Esophagus (tissue), 2 donors: Measurements from ENCODE around the gene FOXI1. TPM values are rescaled to one million over a fixed set of nuclear protein-coding genes. Genes with fewer than 3 reads are reported as not detected.

Source experiments
- H3K27ac ChIP-seq, 2 donors: one replicate each; pipeline ENCODE4 v1.5.1; 2013; ENCODE audit warnings: low read depth in 2 of 2, mild to moderate bottlenecking in 2 of 2, inconsistent platforms in 1 of 2, low read length in 1 of 2, moderate library complexity in 1 of 2
- H3K27me3 ChIP-seq, 2 donors: one replicate each; pipeline ENCODE4 v1.6.1; 2013; ENCODE audit warnings: low read length in 2 of 2, control low read depth in 1 of 2, mild to moderate bottlenecking in 1 of 2; ENCODE audit not compliant: insufficient read depth in 2 of 2, control insufficient read depth in 1 of 2
- H3K36me3 ChIP-seq, 2 donors: one replicate each; pipeline ENCODE4 v1.6.1; 2013; ENCODE audit warnings: low read length in 1 of 2; ENCODE audit not compliant: control insufficient read depth in 2 of 2, insufficient read depth in 2 of 2
- H3K4me1 ChIP-seq, 2 donors: one replicate each; pipeline ENCODE4 v1.6.1; 2013; ENCODE audit warnings: low read length in 1 of 2; ENCODE audit not compliant: control insufficient read depth in 2 of 2, insufficient read depth in 2 of 2
- H3K4me3 ChIP-seq, 2 donors: one replicate each; pipeline ENCODE4 v1.5.1; 2013; ENCODE audit warnings: low read length in 2 of 2, mild to moderate bottlenecking in 2 of 2, low read depth in 1 of 2, moderate library complexity in 1 of 2
- H3K9me3 ChIP-seq, 2 donors: one replicate each; pipeline ENCODE4 v1.6.1; 2013; ENCODE audit warnings: mild to moderate bottlenecking in 2 of 2, low read depth in 1 of 2, low read length in 1 of 2, moderate library complexity in 1 of 2; ENCODE audit not compliant: control insufficient read depth in 2 of 2, insufficient read depth in 1 of 2
- WGBS, 2 donors: extraction: QIAGEN DNeasy Blood & Tissue Kit; methylation state at CpG; one replicate each; pipeline ENCODE4 v1.1.7; 2013; 5-methylcytosine and 5-hydroxymethylcytosine counted together
- polyA plus RNA-seq, 2 donors: library from polyadenylated mRNA; stranded (reverse); fragments of 200-250 nt; gene quantifications; one replicate each; pipeline ENCODE4 v1.2.3, GENCODE V29; 2013
- donor health status: healthy with polysubstance abuse.
- donor health status: Bipolar disorder and iron deficiency.

Gene FOXI1
- polyA plus RNA-seq, 2 donors = not detected

DNA sequence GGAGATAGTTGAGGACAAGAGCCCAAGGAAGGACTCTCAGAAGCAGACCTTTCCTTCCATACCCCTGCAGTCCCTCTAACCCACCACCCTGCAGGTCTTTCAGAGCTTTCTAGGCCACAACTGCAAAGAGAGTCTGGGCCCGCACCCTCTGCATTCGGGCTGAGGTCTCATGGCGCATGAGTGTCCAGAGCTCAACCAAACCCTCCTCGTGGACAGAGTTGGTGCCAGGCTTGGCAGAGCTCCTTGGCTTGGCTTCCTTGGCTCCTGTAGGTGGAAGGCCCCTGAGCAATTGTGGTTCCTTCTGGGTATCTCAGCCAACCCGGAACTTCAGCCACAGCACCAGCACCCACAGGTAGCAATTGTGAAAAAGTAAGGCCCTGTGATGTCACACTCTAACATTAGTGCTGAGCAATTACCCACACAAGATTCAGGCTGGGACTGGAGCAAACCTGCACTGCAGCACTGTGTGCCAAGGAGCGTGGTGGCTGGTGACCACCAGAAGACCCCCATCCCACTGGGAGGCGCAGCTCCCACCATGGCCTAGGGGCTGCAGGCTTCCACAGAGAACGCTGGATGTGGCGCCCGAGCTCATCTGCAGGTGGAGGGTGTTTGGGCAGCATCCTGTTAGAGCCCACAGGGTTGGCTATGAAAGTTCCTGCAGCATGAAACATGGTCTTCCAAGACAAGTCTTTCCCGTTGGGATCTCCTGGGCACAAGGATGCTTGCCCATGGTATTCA lies 38.8 kb downstream of the FOXI1 start:
- Histone ChIP-seq H3K9me3 (peaks cover 2% of the 10 kb centered on the region in 2 donors), H3K4me3 (no peak overlapping the region), H3K27ac (no peak overlapping the region), H3K4me1 (peaks cover 0 to 3% of the 10 kb centered on the region in 2 donors), H3K36me3 (no peaks in the 10 kb centered on the region), H3K27me3 (no peaks in the 10 kb centered on the region)
- WGBS, 2 donors = 81 to 87% methylated on average over 11 of the region's 11 CpGs

DNA sequence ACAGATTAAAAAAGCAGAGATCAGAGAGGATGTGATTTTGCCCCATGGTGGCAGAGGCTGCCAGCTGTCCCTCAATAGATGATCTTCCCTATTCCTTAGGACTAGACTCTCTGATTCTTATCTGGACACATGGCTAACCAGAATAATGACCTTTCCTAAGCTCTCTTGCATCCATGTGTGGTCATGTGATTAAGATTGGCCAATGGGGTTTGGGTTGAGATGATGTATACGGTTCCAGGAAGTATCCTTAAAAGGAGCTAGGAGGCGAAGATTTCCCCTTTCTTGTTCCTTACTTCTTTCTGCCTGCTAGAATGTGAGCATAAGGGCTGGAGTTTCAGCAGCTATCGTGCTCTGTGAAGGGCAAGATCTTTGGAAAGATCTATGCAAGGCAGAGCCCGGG lies 39.8 kb downstream of the FOXI1 start:
- H3K4me1 ChIP-seq = peaks cover 0 to 3% of the 10 kb centered on the region in 2 donors
- WGBS, 2 donors = 66 to 71% methylated on average over 4 of the region's 4 CpGs
- no peaks in the 10 kb centered on the region for H3K36me3 ChIP-seq
- H3K27me3 ChIP-seq = no peaks in the 10 kb centered on the region
- peaks cover 2% of the 10 kb centered on the region in 2 donors for H3K9me3 ChIP-seq
- H3K27ac ChIP-seq = no peak overlapping the region
- H3K4me3 ChIP-seq = no peak overlapping the region

DNA sequence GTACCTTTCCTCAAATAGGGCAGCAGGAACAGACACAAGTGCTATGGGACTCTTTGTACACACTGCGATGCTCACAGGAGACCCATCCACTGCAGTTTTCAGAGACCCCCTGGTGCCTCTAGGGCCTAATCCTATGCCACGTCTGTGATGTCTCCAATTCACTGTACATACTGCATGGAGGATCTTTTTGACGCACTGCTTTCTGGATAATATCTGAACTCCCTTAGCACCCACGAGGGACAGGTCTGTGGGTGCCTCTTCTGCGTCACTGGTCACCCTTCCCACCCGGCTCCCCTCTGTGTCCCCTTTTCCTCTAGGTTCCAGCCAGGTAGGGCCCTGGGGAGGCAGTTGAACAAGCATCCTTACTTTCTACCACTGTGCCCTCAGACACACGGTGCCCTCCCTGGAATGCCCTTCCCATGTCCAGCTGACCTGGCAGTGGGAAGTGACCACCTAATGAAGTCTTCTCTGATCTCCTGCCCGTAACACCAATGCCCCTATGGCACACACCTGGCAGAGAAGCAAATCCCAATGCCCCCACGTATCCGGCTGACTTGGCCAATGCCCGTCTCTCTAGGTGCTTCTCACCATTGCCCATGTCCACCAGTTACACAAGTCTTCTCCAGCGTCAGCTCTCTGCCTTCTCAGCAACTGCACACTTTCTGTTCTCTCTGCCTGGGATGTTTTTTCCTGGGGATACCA lies 41.5 kb downstream of the FOXI1 start:
- no peaks in the 10 kb centered on the region for H3K9me3 ChIP-seq
- H3K36me3 ChIP-seq = no peaks in the 10 kb centered on the region
- 86 to 90% methylated on average over 12 of the region's 12 CpGs for WGBS, 2 donors
- H3K27me3 ChIP-seq = no peaks in the 10 kb centered on the region
- H3K4me3 ChIP-seq = no peak overlapping the region
- H3K27ac ChIP-seq = no peak overlapping the region
- H3K4me1 ChIP-seq = peaks cover 0 to 3% of the 10 kb centered on the region in 2 donors

DNA sequence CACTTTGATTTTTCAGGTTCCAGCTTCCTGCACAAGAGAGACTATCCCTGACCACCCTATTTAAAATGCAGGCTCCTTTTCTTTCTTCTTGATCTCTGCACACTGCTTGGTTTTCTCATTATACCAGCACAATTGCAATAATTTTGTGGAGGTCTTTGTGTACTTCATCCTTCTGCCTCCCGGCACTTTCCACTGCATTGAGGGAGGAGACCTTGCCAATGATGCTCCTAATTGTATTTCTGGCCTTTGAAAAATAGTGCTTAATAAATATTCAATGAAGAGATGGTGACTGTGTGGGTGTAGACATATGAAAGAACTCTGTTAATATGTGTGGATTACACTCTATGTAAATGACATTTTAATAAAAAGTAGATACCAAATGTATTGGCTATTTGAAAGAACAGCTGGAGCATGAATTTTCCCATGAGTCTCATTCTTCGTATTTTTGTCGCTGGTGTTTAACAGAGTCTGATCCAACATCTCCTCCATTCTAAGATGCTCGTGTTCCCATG lies 42.1 kb downstream of the FOXI1 start:
- Histone ChIP-seq H3K36me3 (no peaks in the 10 kb centered on the region), H3K4me1 (peaks cover 0 to 3% of the 10 kb centered on the region in 2 donors), H3K4me3 (no peak overlapping the region), H3K27ac (no peak overlapping the region), H3K9me3 (no peaks in the 10 kb centered on the region), H3K27me3 (no peaks in the 10 kb centered on the region)
- 82 to 83% methylated on average over 4 of the region's 4 CpGs for WGBS, 2 donors

DNA sequence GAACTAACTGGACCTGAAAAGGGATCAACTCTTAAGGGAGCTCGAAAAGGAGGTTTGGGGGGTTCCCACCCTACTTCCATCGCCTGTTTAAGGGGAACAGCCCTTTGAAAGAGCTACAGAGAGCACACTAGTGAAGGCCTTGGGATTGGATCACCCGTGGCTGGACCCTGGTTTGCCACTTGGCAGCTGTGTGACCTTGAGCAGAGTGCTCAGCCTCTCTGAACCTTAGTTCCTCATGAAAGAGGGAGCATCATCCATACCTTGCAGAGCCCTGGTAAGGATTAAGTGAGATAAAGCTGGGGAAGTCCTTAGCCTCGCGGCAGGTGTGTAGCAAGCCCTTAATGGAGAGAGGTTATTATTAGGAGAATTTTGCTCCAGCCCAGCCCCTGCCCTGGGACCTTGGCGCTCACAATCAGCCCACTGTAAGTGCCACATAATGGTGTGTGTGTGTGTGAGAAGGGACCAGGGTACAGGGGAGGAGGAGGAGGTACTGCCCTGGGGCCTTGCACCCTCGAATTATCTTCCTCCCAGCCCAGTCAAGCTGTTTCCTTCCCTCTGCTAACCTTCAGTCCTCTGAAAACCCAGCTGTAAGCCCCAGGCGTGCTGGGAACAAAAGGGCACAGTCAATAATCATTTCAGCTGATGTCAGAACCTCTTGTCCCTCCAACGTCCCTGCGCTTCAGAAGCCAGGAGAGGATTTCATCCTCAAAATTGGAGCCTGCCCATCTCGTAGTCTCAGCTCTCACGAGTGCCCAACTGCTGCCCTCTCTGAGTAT lies 42.9 kb downstream of the FOXI1 start:
- H3K9me3 ChIP-seq = no peaks in the 10 kb centered on the region
- no peaks in the 10 kb centered on the region for H3K36me3 ChIP-seq
- 74 to 82% methylated on average over 12 of the region's 12 CpGs for WGBS, 2 donors
- no peaks in the 10 kb centered on the region for H3K27me3 ChIP-seq
- H3K4me3 ChIP-seq = no peak overlapping the region
- H3K27ac ChIP-seq = no peak overlapping the region
- peaks cover 0 to 3% of the 10 kb centered on the region in 2 donors for H3K4me1 ChIP-seq

DNA sequence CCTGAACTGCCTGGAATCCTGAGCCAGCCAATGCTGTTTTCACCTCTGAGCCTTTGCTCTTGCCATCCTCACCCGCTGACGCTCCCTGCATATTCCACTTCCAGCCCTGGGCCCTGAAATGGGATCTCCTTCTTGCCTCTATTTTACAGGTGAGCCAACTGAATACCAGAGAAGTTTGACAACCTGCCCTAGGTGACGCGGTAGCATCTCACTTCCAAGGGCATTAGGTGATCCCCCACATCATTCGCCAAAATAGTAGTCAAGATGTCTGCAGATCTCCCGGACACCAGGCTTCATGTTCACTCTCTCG lies 43.5 kb downstream of the FOXI1 start:
- H3K36me3 ChIP-seq = no peaks in the 10 kb centered on the region
- no peaks in the 10 kb centered on the region for H3K9me3 ChIP-seq
- no peak overlapping the region for H3K4me3 ChIP-seq
- no peak overlapping the region for H3K27ac ChIP-seq
- 95 to 99% methylated on average over 7 of the region's 7 CpGs for WGBS, 2 donors
- no peaks in the 10 kb centered on the region for H3K27me3 ChIP-seq
- H3K4me1 ChIP-seq = peaks cover 0 to 2% of the 10 kb centered on the region in 2 donors

DNA sequence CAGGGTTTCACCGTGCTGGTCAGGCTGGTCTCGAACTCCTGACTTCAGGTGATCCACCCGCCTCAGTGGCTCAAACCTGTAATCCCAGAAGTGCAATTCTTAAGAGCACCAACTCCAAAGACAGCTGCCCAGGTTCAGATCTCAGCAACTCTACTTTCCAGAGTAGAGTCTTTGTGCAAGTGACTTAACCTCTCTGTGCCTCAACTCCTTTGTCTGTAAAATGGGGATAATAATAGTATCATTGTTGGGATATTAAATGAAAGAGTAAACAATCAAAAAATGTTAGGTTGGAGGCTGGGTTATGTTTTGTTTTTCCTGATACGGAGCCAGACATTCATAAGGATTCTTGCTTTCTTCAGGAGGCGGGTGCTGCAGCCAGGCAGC lies 45.0 kb downstream of the FOXI1 start:
- H3K4me3 ChIP-seq = no peak overlapping the region
- no peak overlapping the region for H3K27ac ChIP-seq
- no peaks in the 10 kb centered on the region for H3K9me3 ChIP-seq
- H3K36me3 ChIP-seq = no peaks in the 10 kb centered on the region
- no peaks in the 10 kb centered on the region for H3K27me3 ChIP-seq
- 68 to 74% methylated on average over 5 of the region's 5 CpGs for WGBS, 2 donors
- H3K4me1 ChIP-seq = no peaks in the 10 kb centered on the region

DNA sequence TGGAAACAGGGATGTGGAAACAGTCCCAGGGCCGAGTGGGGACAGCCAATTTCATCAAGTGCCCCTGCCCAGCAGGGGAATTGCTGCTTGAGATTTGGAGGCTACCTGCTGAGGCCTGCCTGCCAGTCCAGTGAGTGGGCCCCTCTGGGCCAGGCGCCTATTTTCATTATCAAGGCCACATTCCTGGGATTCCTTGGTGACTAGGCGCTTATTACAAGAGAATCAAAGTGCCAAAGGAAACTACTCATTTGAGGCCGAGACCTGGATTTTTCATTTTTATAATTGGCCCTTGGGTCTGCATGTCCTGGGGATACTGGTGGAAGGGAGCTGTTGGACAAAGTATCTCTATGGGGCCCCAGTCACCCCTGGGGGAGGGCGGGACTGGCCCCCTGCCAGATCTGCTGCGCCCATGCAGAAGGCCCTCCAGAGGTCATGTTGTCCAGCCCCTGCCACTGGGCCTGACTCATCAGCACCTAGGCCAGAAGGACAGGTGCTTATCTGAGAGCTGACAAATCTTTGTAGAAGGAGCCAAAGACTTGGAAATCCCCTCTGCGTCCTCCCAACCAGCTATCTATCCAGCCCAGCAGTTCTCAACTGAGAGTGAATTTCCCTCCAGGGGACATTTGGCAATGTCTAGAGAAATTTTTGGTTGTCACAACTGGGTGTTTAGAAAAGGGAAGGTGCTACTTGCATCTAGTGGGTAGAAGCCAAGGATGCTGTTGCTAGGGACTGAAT lies 45.6 kb downstream of the FOXI1 start:
- 40 to 50% methylated on average over 7 of the region's 7 CpGs for WGBS, 2 donors
- H3K4me3 ChIP-seq = no peak overlapping the region
- no peak overlapping the region for H3K27ac ChIP-seq
- no peaks in the 10 kb centered on the region for H3K9me3 ChIP-seq
- no peaks in the 10 kb centered on the region for H3K36me3 ChIP-seq
- no peaks in the 10 kb centered on the region for H3K27me3 ChIP-seq
- H3K4me1 ChIP-seq = no peaks in the 10 kb centered on the region

DNA sequence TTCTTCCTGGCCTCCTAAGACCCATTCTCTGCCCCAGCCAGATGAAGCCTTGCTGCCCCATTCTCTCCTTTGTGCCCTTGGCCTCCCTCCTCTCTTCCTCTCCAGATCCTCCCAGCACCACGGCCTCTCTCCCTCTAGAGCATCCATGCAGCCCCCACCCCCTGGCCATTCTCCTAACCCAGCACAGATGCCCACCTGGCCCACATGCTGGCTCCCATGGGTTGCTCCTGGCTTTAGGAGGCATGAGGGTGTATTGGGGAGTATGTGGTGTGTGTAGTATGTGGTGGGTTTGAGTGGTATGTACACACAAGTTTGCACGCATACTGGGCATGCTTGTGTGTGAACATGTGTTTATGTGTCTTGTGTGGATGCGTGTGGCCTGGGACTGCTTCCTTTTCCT lies 47.1 kb downstream of the FOXI1 start:
- H3K9me3 ChIP-seq = no peaks in the 10 kb centered on the region
- no peaks in the 10 kb centered on the region for H3K4me1 ChIP-seq
- 86 to 88% methylated on average over 3 of the region's 3 CpGs for WGBS, 2 donors
- H3K27me3 ChIP-seq = no peaks in the 10 kb centered on the region
- H3K27ac ChIP-seq = no peak overlapping the region
- no peak overlapping the region for H3K4me3 ChIP-seq
- no peaks in the 10 kb centered on the region for H3K36me3 ChIP-seq
